HEK293 (cell line): ENCODE data around the gene ATP6V0C.

Source experiments
- EGR2 ChIP-seq: fragments of 450-650 bp; formaldehyde crosslinking; IDR thresholded peaks from 2 replicates; pipeline ENCODE4 v1.5.1; 2016; ENCODE audit warnings: low read depth, missing biosample characterization, missing genetic modification characterization
- GLIS1 ChIP-seq: fragments of 450-650 bp; formaldehyde crosslinking; IDR thresholded peaks from 2 replicates; pipeline ENCODE4 v1.5.1; 2016; ENCODE audit warnings: missing biosample characterization, missing genetic modification characterization
- GLIS2 ChIP-seq: fragments of 450-650 bp; formaldehyde crosslinking; IDR thresholded peaks from 2 replicates; pipeline ENCODE4 v1.5.1; 2016; ENCODE audit warnings: missing biosample characterization, missing genetic modification characterization
- KLF1 ChIP-seq: fragments of 450-650 bp; formaldehyde crosslinking; IDR thresholded peaks from 2 replicates; pipeline ENCODE4 v1.5.1; 2016; ENCODE audit warnings: missing biosample characterization, missing genetic modification characterization
- KLF9 ChIP-seq: fragments of 450-650 bp; formaldehyde crosslinking; IDR thresholded peaks from 2 replicates; pipeline ENCODE4 v1.5.1; 2016; ENCODE audit warnings: missing biosample characterization, missing genetic modification characterization, low read depth
- REPIN1 ChIP-seq: fragments of 450-650 bp; formaldehyde crosslinking; IDR thresholded peaks from 2 replicates; pipeline ENCODE4 v1.5.1; 2017; ENCODE audit warnings: missing biosample characterization, missing genetic modification characterization, low read depth
- SCRT2 ChIP-seq: fragments of 450-650 bp; formaldehyde crosslinking; IDR thresholded peaks from 2 replicates; pipeline ENCODE4 v1.5.1; 2016; ENCODE audit warnings: missing biosample characterization, missing genetic modification characterization
- SP2 ChIP-seq: fragments of 450-650 bp; formaldehyde crosslinking; IDR thresholded peaks from 2 replicates; pipeline ENCODE4 v1.5.1; 2016; ENCODE audit warnings: missing biosample characterization, missing genetic modification characterization
- SP7 ChIP-seq: fragments of 450-650 bp; formaldehyde crosslinking; IDR thresholded peaks from 2 replicates; pipeline ENCODE4 v1.5.1; 2016; ENCODE audit warnings: missing biosample characterization, missing genetic modification characterization
- ZBTB21 ChIP-seq: fragments of 450-650 bp; formaldehyde crosslinking; IDR thresholded peaks from 2 replicates; pipeline ENCODE4 v1.5.1; 2017; ENCODE audit warnings: missing biosample characterization, missing genetic modification characterization
- ZBTB7A ChIP-seq: fragments of 450-650 bp; formaldehyde crosslinking; IDR thresholded peaks from 2 replicates; pipeline ENCODE4 v1.5.1; 2016; ENCODE audit warnings: low read depth, missing biosample characterization, missing genetic modification characterization
- ZIC2 ChIP-seq: fragments of 450-650 bp; formaldehyde crosslinking; IDR thresholded peaks from 2 replicates; pipeline ENCODE4 v1.5.1; 2016; ENCODE audit warnings: missing biosample characterization, missing genetic modification characterization
- ZNF112 ChIP-seq: fragments of 450-650 bp; formaldehyde crosslinking; IDR thresholded peaks from 2 replicates; pipeline ENCODE4 v1.5.0; 2017; ENCODE audit warnings: missing biosample characterization, missing genetic modification characterization
- ZNF121 ChIP-seq: fragments of 450-650 bp; formaldehyde crosslinking; IDR thresholded peaks from 2 replicates; pipeline ENCODE4 v1.5.1; 2016; ENCODE audit warnings: missing biosample characterization, missing genetic modification characterization
- ZNF138 ChIP-seq: fragments of 450-650 bp; formaldehyde crosslinking; IDR thresholded peaks from 2 replicates; pipeline ENCODE4 v1.5.1; 2016; ENCODE audit warnings: missing biosample characterization, missing genetic modification characterization, borderline replicate concordance
- ZNF140 ChIP-seq: fragments of 450-650 bp; formaldehyde crosslinking; IDR thresholded peaks from 2 replicates; pipeline ENCODE4 v1.5.1; 2016; ENCODE audit warnings: missing biosample characterization, missing genetic modification characterization
- ZNF350 ChIP-seq: fragments of 450-650 bp; formaldehyde crosslinking; IDR thresholded peaks from 2 replicates; pipeline ENCODE4 v1.5.0; 2017; ENCODE audit warnings: missing biosample characterization, mild to moderate bottlenecking, missing genetic modification characterization
- ZNF366 ChIP-seq: fragments of 450-650 bp; formaldehyde crosslinking; conservative IDR thresholded peaks from 2 replicates; pipeline ENCODE4 v1.5.1; 2016; ENCODE audit warnings: missing biosample characterization, missing genetic modification characterization
- ZNF394 ChIP-seq: fragments of 450-650 bp; formaldehyde crosslinking; IDR thresholded peaks from 2 replicates; pipeline ENCODE4 v1.5.1; 2016; ENCODE audit warnings: missing biosample characterization, missing genetic modification characterization, mild to moderate bottlenecking, moderate library complexity, borderline replicate concordance
- ZNF423 ChIP-seq: fragments of 450-650 bp; formaldehyde crosslinking; IDR thresholded peaks from 2 replicates; pipeline ENCODE4 v1.5.1; 2016; ENCODE audit warnings: missing biosample characterization, missing genetic modification characterization
- ZNF501 ChIP-seq: fragments of 450-650 bp; formaldehyde crosslinking; IDR thresholded peaks from 2 replicates; pipeline ENCODE4 v1.5.1; 2016; ENCODE audit warnings: missing biosample characterization, missing genetic modification characterization
- ZNF514 ChIP-seq: fragments of 450-650 bp; formaldehyde crosslinking; IDR thresholded peaks from 2 replicates; pipeline ENCODE4 v1.5.1; 2016; ENCODE audit warnings: missing biosample characterization, missing genetic modification characterization
- ZNF76 ChIP-seq: fragments of 450-650 bp; formaldehyde crosslinking; IDR thresholded peaks from 2 replicates; pipeline ENCODE4; 2016; ENCODE audit warnings: low read depth, missing biosample characterization, missing genetic modification characterization, borderline replicate concordance
- ZNF768 ChIP-seq: fragments of 450-650 bp; formaldehyde crosslinking; IDR thresholded peaks from 2 replicates; pipeline ENCODE4 v1.5.1; 2018; ENCODE audit warnings: missing biosample characterization, mild to moderate bottlenecking, missing genetic modification characterization
- ZNF791 ChIP-seq: fragments of 450-650 bp; formaldehyde crosslinking; IDR thresholded peaks from 2 replicates; pipeline ENCODE4 v1.5.1; 2016; ENCODE audit warnings: missing biosample characterization, missing genetic modification characterization
- ZNF843 ChIP-seq: fragments of 450-650 bp; formaldehyde crosslinking; IDR thresholded peaks from 2 replicates; pipeline ENCODE4 v1.5.1; 2016; ENCODE audit warnings: missing biosample characterization, missing genetic modification characterization
- TF ChIP-seq, protein P1 (sequence below): fragments of 450-650 bp; formaldehyde crosslinking; IDR thresholded peaks from 2 replicates; pipeline ENCODE4 v1.5.1; 2016; ENCODE audit warnings: missing biosample characterization, missing genetic modification characterization
- TF ChIP-seq, protein P2 (sequence below): fragments of 450-650 bp; formaldehyde crosslinking; IDR thresholded peaks from 2 replicates; pipeline ENCODE4 v1.5.1; 2016; ENCODE audit warnings: missing biosample characterization, missing genetic modification characterization

Gene ATP6V0C

DNA sequence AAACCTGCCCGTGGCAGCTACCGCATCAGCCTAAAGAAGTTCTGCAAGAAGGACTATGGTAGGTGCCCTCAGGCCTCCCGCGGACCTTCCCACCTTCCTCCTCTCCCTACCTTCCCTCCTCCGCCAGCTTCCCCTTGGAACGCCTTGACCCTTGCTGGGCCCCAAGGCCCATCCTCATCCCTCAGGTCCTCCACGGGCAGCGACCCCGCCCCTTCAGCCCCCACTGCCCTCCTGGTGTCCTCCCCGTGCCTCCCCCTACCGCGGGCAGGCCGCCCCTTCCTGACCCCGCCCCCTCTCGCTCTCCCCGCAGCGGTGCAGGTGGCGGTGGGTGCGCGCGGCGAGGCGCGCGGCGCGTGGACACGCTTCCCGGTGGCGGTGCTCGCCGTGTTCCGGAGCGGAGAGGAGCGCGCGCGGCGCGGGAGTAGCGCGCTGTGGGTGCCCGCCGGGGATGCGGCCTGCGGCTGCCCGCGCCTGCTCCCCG, 40.3 kb upstream of the ATP6V0C start (continued):
- TF ChIP-seq, protein P1, sequence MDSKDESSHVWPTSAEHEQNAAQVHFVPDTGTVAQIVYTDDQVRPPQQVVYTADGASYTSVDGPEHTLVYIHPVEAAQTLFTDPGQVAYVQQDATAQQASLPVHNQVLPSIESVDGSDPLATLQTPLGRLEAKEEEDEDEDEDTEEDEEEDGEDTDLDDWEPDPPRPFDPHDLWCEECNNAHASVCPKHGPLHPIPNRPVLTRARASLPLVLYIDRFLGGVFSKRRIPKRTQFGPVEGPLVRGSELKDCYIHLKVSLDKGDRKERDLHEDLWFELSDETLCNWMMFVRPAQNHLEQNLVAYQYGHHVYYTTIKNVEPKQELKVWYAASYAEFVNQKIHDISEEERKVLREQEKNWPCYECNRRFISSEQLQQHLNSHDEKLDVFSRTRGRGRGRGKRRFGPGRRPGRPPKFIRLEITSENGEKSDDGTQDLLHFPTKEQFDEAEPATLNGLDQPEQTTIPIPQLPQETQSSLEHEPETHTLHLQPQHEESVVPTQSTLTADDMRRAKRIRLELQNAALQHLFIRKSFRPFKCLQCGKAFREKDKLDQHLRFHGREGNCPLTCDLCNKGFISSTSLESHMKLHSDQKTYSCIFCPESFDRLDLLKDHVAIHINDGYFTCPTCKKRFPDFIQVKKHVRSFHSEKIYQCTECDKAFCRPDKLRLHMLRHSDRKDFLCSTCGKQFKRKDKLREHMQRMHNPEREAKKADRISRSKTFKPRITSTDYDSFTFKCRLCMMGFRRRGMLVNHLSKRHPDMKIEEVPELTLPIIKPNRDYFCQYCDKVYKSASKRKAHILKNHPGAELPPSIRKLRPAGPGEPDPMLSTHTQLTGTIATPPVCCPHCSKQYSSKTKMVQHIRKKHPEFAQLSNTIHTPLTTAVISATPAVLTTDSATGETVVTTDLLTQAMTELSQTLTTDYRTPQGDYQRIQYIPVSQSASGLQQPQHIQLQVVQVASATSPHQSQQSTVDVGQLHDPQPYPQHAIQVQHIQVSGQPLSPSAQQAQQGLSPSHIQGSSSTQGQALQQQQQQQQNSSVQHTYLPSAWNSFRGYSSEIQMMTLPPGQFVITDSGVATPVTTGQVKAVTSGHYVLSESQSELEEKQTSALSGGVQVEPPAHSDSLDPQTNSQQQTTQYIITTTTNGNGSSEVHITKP (tag by site-specific recombination), result peak; percentile 55; the same call in 1 of the 2 replicates
- TF ChIP-seq ZIC2 (tag by site-specific recombination) (peak; percentile 82), ZNF843 (tag by site-specific recombination) (no peak), SCRT2 (no peak), ZNF423 (tag by site-specific recombination) (0 out of 2 replicates have a peak, but pooled peaks have one; percentile 30), KLF9 (tag by site-specific recombination) (peak; percentile 85), GLIS1 (tag by site-specific recombination) (peak; percentile 76), ZNF138 (no peak), EGR2 (tag by site-specific recombination) (peak; percentile 84), GLIS2 (tag by site-specific recombination) (peak; percentile 82), ZNF76 (peak; percentile 87), ZBTB7A (tag by site-specific recombination) (0 out of 2 replicates have a peak, but pooled peaks have one; percentile 62), KLF1 (peak; percentile 77), ZBTB21 (tag by site-specific recombination) (no peak), SP2 (tag by site-specific recombination) (peak; percentile 83), ZNF394 (tag by site-specific recombination) (no peak; the same call in 1 of the 2 replicates), ZNF501 (tag by site-specific recombination) (no peak), ZNF768 (tag by site-specific recombination) (no peak), ZNF140 (tag by site-specific recombination) (no peak), ZNF514 (tag by site-specific recombination) (no peak), SP7 (tag by site-specific recombination) (peak; percentile 83), ZNF112 (tag by site-specific recombination) (no peak), REPIN1 (tag by site-specific recombination) (no peak), ZNF121 (tag by site-specific recombination) (no peak), ZNF791 (tag by site-specific recombination) (no peak), ZNF366 (peak; percentile 70), ZNF350 (no peak)
- TF ChIP-seq, protein P2, sequence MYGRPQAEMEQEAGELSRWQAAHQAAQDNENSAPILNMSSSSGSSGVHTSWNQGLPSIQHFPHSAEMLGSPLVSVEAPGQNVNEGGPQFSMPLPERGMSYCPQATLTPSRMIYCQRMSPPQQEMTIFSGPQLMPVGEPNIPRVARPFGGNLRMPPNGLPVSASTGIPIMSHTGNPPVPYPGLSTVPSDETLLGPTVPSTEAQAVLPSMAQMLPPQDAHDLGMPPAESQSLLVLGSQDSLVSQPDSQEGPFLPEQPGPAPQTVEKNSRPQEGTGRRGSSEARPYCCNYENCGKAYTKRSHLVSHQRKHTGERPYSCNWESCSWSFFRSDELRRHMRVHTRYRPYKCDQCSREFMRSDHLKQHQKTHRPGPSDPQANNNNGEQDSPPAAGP (tag by site-specific recombination), result peak; percentile 75
